Subcutaneous abdominal adipose tissue (tissue), 5 donors: Measurements from ENCODE around the gene SGCD.
A peak's percentile ranks its signal among the peaks of the same experiment; 100 is the strongest.

Experiments used
- H3K27ac ChIP-seq: one replicate; pipeline ENCODE4 v1.7.0; 2013; ENCODE audit warnings: low read depth, mild to moderate bottlenecking, inconsistent platforms, low read length, moderate library complexity
- H3K27me3 ChIP-seq, 5 donors: one replicate each; pipeline ENCODE4 v1.7.0; 2013; ENCODE audit warnings: low read length in 5 of 5, inconsistent platforms in 1 of 5; ENCODE audit not compliant: control insufficient read depth in 5 of 5, insufficient read depth in 4 of 5
- H3K36me3 ChIP-seq, 5 donors: one replicate each; pipeline ENCODE4 v1.7.0; 2013; ENCODE audit warnings: low read length in 5 of 5; ENCODE audit not compliant: control insufficient read depth in 5 of 5, insufficient read depth in 5 of 5
- H3K4me1 ChIP-seq, 5 donors: one replicate each; pipeline ENCODE4 v1.7.0; 2013; ENCODE audit warnings: low read length in 5 of 5, mild to moderate bottlenecking in 3 of 5, moderate library complexity in 1 of 5; ENCODE audit not compliant: control insufficient read depth in 5 of 5, insufficient read depth in 5 of 5
- H3K4me3 ChIP-seq, 5 donors: one replicate each; pipeline ENCODE4 v1.7.0; 2013; ENCODE audit warnings: low read length in 5 of 5, low read depth in 1 of 5
- H3K9ac ChIP-seq, 5 donors: one replicate each; pipeline ENCODE4 v1.7.0; 2013; ENCODE audit warnings: low read length in 5 of 5, mild to moderate bottlenecking in 4 of 5, moderate library complexity in 3 of 5
- H3K9me3 ChIP-seq, 5 donors: one replicate each; pipeline ENCODE4 v1.7.0; 2013; ENCODE audit warnings: low read length in 5 of 5; ENCODE audit not compliant: control insufficient read depth in 5 of 5
- donor health status: healthy.
- donor health status: healthy.
- donor health status: healthy.
- donor health status: healthy.
- donor health status: healthy.

SGCD gene

GRCh38 chr5:156326718-156327259 lies at the start of gene SGCD:
TSS of gene SGCD (plus strand) at chr5:156327164.
- Histone ChIP-seq H3K27ac (peak within 1 kb of the TSS; percentile 45), H3K4me1 (peaks cover 0 to 23% (median 18%) of the 10 kb centered on the region in 5 donors), H3K27me3 (no peaks in the 10 kb centered on the region), H3K36me3 (no peaks in the 10 kb centered on the region), H3K9ac (peak within 1 kb of the TSS; percentile 12 to 67 (median 63)), H3K4me3 (peak within 1 kb of the TSS; percentile 60 to 91 (median 71)), H3K9me3 (no peaks in the 10 kb centered on the region)

- Histone ChIP-seq H3K9ac (no peak overlapping the region), H3K4me3 (no peak overlapping the region), H3K27me3 (no peaks in the 10 kb centered on the region), H3K4me1 (no peaks in the 10 kb centered on the region), H3K27ac (no peak overlapping the region), H3K9me3 (no peaks in the 10 kb centered on the region), H3K36me3 (no peaks in the 10 kb centered on the region)
These were observed 49.7 kb upstream of the SGCD start for GRCh38 chr5:156277290-156277689.

GRCh38 chr5:156295431-156295830 lies 31.5 kb upstream of the SGCD start:
- no peaks in the 10 kb centered on the region for H3K4me1 ChIP-seq
- no peak overlapping the region for H3K4me3 ChIP-seq
- H3K36me3 ChIP-seq: no peaks in the 10 kb centered on the region
- no peaks in the 10 kb centered on the region for H3K9me3 ChIP-seq
- no peak overlapping the region for H3K27ac ChIP-seq
- no peak overlapping the region for H3K9ac ChIP-seq
- H3K27me3 ChIP-seq: no peaks in the 10 kb centered on the region

- no peaks in the 10 kb centered on the region for H3K4me1 ChIP-seq
- no peak overlapping the region for H3K27ac ChIP-seq
- no peak overlapping the region for H3K4me3 ChIP-seq
- no peak overlapping the region for H3K9ac ChIP-seq
- H3K27me3 ChIP-seq: no peaks in the 10 kb centered on the region
- no peaks in the 10 kb centered on the region for H3K36me3 ChIP-seq
- peaks cover 0 to 11% (median 5%) of the 10 kb centered on the region in 5 donors for H3K9me3 ChIP-seq
These were observed 16.8 kb upstream of the SGCD start for GRCh38 chr5:156310115-156310514.

- no peak overlapping the region for H3K27ac ChIP-seq
- peaks cover 0 to 4% (median 0%) of the 10 kb centered on the region in 5 donors for H3K9me3 ChIP-seq
- no peaks in the 10 kb centered on the region for H3K4me1 ChIP-seq
- H3K9ac ChIP-seq: no peak overlapping the region
- H3K4me3 ChIP-seq: no peak overlapping the region
- H3K36me3 ChIP-seq: no peaks in the 10 kb centered on the region
- H3K27me3 ChIP-seq: no peaks in the 10 kb centered on the region
These were observed 13.9 kb upstream of the SGCD start for GRCh38 chr5:156312897-156313694.

GRCh38 chr5:156314416-156314815 lies 12.5 kb upstream of the SGCD start:
- Histone ChIP-seq H3K9me3 (no peaks in the 10 kb centered on the region), H3K4me1 (no peaks in the 10 kb centered on the region), H3K4me3 (no peak overlapping the region), H3K9ac (no peak overlapping the region), H3K27me3 (no peaks in the 10 kb centered on the region), H3K27ac (no peak overlapping the region), H3K36me3 (no peaks in the 10 kb centered on the region)

- no peak overlapping the region for H3K27ac ChIP-seq
- no peaks in the 10 kb centered on the region for H3K27me3 ChIP-seq
- H3K36me3 ChIP-seq: no peaks in the 10 kb centered on the region
- H3K4me1 ChIP-seq: peaks cover 0 to 10% (median 6%) of the 10 kb centered on the region in 5 donors
- no peaks in the 10 kb centered on the region for H3K9me3 ChIP-seq
- no peak overlapping the region for H3K4me3 ChIP-seq
- no peak overlapping the region for H3K9ac ChIP-seq
These were observed 4.3 kb upstream of the SGCD start for GRCh38 chr5:156322666-156323065.

GRCh38 chr5:156327296-156327695 lies 332 bp downstream of the SGCD start:
- Histone ChIP-seq H3K4me3 (peak overlapping the region; percentile 60 to 91 (median 71)), H3K9ac (peak overlapping the region in 4 of 5 donors; percentile 45 to 67 (median 65)), H3K27ac (peak overlapping the region; percentile 45), H3K4me1 (peaks cover 0 to 23% (median 18%) of the 10 kb centered on the region in 5 donors), H3K9me3 (no peaks in the 10 kb centered on the region), H3K27me3 (no peaks in the 10 kb centered on the region), H3K36me3 (no peaks in the 10 kb centered on the region)

GRCh38 chr5:156328161-156328560 lies 1.2 kb downstream of the SGCD start:
- peak overlapping the region in 2 of 5 donors; percentile 67 for H3K9ac ChIP-seq
- no peaks in the 10 kb centered on the region for H3K36me3 ChIP-seq
- no peaks in the 10 kb centered on the region for H3K9me3 ChIP-seq
- no peak overlapping the region for H3K27ac ChIP-seq
- H3K27me3 ChIP-seq: no peaks in the 10 kb centered on the region
- H3K4me3 ChIP-seq: peak overlapping the region; percentile 12 to 71 (median 48)
- peaks cover 0 to 23% (median 18%) of the 10 kb centered on the region in 5 donors for H3K4me1 ChIP-seq

GRCh38 chr5:156328766-156329165 lies 1.8 kb downstream of the SGCD start:
- Histone ChIP-seq H3K27me3 (no peaks in the 10 kb centered on the region), H3K4me1 (peaks cover 0 to 23% (median 18%) of the 10 kb centered on the region in 5 donors), H3K9ac (no peak overlapping the region), H3K9me3 (no peaks in the 10 kb centered on the region), H3K36me3 (no peaks in the 10 kb centered on the region), H3K4me3 (peak overlapping the region; percentile 12 to 71 (median 51)), H3K27ac (no peak overlapping the region)
